Hippocampal formation (tissue), 2 donors: ENCODE data around the gene PIAS3.
"Not testable (repeated sequence)": the region's sequence is repeated elsewhere in the genome, so short reads cannot be mapped to it uniquely, and the experiment has no call there.

Source experiments
- DNase-seq, 2 donors: peaks; one replicate each; lab custom pipeline; 2025; lab: John Stamatoyannopoulos, UW

Gene PIAS3

DNA sequence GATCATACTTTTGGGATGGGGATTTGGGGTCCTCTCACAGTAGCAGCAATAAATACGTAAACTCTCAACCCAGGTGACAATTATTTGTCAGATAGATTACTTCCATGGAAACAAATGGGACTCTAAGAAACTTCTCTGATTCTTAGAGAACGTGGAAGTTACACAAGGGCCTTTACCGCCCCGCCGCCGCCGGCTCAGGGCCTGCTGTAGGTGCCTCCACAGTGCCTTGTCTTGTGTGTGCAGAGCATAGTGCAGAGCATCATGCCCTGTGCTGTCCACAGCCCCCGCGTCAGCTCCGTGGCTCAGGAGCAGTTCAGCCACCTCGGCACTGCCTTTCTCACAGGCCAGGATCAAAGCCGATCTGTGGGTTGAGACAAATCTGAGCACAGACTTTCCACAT lies 15.8 kb upstream of the PIAS3 start:
- no peak for DNase-seq

DNA sequence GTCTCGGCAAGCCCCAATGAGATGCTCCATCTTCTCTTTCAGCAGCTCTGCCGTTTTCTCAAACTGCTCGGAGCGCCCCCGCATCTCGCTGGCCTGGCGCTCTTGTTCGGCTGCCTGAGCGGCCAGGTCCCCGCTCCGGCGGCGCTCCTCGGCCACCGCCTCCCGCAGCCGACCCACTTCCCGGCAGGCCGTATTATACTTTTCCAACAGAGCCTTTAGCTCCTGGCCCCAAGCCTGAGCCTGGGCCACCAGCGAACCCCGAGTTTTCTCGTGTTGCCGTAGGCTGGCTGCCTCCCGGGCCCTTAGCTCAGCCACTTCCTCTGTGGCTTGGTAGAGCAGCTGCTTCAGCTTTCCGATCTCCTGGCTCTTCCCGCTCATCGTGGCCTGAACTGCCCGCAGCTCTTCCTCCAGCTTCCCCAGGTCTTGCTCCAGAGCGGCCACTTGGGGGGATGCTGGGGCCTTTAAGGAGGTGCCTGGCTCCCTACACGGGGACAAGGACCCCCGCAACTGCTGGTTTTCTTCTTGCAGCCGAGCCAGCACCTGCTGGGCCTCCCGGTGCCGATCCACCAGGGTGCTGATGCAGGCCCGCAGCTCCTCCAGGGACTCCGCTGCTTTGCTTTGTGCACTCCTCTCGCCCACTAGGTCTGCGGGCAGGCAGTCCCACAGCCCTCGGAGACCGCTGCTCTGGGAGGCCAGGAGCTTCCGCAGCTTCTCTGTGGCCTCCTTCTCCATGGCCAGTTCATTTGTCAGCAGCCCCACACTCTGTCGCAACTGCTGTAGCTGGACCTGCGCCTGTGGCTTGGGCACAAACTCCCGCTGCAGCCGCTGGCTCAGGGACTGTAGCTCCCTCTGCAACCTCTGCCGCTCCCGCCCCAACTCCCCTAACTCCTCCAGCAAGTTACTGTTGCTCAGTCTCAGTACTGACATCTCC lies 13.4 kb upstream of the PIAS3 start:
- peak; percentile 41 to 73 for DNase-seq

DNA sequence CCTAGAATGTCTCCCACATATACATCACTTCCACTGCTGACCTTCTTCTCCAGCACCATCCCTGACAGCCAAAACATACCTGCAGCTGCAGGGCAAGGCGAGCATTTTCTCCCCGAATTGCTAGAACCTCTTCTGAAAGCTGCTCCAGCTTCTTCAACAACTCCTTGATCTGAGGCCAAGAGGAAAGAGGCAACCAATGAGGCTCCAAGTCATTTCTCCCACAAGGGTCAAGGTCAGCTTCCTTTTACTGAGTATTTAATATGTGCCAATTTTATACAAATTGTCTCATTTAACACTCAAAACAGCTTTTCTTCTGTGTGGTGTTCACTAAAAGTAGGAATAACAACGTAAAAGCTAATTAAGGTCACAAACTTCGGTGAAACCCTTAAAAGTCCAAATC lies 9.4 kb upstream of the PIAS3 start:
- no peak for DNase-seq

DNA sequence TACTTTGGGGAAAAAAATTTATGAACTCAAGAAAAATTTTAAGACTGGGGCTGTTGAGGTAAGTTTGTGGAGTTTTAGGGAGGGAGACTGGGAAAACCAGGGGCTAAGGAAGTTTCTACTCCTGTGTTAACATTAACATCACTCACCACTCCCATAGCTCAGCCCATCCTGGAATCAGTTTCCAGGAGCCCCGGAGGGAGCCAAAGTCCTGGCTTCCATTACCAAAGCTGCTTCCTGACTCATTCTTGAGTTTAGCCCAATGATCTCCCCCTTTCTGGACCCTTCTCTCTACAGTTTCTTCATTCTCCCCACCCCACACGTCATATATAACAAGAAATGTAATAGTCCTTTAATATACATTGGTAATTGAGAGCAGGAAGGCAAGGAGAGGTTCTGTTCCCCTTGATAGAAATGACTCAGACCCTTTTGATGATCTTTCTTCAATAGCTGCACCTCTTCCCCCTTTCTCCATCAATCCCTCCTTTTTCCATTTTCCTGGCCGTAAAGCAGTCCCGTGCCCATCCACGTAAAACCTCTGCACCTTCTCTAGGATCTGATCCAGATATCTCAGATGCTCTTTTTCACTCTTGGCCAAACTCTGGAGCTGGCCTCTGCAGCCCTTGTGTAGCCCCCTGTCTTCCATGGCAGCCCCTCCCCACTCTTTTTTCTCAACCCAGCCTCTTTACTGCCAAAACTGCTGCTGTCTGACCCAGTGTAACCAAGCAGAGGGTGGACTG lies 4.6 kb upstream of the PIAS3 start:
- no peak for DNase-seq

DNA sequence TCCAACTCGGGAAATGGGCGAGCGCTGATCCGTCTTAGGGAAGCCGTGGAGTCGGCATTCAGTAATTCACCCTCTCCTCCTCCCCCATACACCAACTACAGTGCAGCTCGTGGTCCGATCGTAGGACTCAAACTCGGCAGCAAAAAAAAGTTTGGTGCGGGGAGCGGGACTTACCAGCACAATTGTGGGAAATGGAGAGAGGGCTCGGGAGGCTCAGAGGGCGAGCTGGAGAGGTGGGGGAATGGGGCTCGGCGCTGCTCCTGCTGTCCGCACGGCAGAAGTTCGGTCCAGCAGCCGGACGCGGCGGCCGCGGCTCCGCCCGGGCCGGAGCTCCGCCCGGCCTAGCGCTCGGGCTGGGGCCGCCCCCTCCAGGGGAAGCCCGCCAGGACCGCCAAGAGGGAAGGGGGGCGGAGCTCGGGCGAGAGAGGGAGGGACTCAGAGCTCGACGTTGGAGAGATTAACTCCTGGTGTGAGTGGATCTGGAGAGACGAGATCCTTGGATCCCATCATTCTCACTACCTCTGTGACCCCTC lies 676 bp upstream of the PIAS3 start:
- peak; percentile 82 to 84 for DNase-seq

DNA sequence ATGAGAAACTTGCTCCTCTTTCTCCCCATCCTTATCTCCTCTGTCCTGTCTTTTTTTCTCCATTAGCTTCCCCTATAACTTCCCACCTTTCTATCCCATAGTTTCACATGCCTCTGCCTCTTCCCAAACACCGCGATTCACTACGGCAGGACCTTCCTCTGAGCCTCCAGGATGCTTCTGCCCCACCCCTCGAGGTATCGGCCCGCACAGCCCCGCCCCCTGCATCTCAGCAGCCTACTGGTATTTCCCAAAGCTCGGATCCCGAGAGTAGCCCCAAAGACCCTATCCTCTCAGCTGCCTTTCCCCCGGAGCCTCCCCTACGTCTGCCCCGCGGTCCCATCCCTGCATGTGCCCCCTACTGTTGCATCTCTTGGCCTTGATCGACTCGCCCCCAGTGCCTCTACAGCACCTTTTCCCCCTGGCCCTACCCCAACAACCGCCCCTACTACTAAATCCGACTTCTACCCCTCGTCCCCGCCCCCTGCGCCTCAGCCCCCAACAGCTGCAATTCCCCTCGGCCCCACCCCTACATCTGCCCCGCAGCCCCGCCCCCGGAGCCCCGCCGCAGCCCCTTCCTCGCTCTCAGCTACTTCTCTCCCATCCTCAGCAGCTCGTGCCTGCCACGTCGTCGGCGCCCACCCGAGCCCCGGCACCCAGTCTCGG lies 512 bp downstream of the PIAS3 start:
- peak in 1 of 2 donors; percentile 37 for DNase-seq

DNA sequence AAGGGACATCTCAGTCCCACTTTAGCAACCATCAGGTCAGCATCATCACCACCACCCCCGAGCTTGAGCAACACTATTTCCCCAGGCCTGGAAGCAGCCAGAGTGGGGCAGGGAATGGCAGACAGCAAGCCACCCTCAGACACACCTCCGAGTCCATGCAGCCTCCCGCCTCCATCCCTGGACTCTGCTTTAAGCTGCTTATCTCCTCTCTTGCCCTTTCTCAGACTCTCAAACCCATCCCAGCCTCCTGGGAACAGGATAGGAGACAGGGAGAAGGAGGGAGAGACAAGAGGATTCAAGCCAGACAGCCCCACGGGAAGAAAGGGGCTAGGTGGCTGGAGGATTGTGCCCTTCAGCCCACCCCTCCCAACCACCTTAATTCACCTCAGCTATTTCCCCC lies 1.7 kb downstream of the PIAS3 start:
- DNase-seq: no peak

DNA sequence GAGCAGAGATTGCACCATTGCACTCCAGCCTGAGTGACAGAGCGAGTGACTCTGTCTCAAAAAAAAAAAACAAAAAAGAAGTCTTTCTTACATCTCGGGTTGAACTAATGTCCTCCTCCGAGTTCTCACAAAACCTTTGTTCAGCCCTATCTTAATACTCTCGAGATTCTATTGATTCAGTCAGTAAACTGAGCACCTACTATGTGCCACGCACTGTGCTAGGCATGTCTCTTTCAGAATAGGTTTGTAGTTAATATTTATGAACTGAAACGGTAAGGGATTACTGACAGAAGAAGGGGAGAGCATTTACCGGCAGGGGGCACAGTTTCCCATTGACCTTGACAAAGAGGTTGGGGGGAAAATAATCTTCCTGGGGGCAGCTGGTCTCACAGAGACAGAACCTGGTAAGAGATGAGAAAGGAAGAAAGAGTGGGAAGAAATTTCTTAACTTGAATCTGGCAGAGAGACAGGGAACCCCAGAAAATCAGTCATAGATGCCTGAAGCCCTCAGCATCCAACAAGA lies 3.4 kb downstream of the PIAS3 start:
- no peak for DNase-seq

DNA sequence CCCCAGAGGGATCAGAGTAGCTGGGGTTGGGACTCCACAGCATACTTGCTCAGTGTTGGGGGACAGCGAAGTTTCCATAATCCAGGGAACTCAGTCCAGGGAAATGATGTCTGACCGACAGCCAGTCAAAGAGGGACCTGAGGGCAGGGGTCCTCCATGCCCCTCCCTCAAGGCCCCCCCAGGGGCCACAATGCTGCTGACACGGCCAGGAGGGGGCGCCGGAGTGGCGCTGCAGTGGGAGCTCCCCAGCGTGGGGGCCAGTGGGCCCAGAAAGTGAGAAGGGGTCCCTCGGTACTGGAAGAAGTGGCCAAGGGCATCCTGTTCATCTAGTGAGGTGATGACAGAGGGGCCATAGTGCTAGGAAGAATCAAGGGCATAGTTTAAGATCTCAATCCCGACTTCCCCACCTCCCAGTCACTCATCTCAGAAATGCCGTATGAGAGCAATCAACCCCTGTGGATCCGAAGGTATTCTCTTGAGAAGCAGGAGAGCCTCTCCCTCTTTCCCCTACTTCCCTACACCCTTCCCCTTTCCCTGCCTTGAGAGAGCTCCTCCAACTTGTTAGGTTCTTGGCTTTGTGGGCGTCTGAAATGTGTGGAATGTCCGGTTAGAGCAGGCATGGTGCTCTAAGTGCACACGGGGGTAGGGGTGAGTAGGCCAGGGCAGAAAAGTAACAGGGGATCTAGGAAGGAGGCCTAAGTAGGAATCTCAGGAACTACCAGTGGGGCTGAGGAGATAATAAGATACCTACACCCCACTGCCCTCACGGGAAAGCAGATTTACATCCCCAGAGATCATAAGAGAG lies 9.3 kb downstream of the PIAS3 start:
- DNase-seq: no peak

DNA sequence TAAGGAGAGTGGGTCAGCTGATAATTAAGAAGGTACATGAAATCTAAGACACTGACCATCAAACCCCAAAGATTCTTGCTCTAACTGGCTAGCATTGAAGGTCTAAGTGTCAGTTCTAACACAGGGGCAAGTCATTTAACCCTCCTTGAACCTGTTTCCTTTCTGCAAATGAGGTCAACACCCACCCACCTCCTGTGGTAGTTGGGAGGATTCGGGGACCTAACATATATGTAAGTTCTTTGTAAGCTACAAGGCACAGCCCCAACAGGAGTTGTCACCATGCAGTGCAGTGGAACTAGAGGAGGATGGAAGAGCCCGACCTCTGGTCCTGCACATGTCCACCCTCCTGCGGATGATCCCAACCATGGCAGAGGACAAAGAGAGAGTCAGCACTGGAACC lies 11.1 kb downstream of the PIAS3 start:
- DNase-seq: no peak

DNA sequence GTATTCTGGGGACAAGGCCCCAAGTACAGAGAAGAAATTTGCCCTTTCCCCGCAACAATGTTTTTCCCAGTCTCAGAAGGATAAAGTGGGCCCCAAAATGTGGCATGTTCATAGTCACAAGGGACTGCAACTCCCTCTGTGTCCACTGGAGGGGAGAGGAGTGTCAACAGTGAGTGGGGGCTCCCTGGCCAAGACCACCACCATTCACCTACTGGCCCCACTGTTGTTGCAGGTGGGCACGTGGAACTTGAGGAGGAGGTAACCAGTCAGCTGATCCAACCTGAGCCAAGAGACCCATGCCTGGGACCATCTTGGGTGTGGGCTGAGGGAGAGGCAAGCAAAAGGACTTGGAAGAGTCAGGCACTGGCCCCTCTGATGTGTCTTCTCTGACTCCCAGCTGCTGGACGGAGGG lies 12.7 kb downstream of the PIAS3 start:
- DNase-seq: no peak

DNA sequence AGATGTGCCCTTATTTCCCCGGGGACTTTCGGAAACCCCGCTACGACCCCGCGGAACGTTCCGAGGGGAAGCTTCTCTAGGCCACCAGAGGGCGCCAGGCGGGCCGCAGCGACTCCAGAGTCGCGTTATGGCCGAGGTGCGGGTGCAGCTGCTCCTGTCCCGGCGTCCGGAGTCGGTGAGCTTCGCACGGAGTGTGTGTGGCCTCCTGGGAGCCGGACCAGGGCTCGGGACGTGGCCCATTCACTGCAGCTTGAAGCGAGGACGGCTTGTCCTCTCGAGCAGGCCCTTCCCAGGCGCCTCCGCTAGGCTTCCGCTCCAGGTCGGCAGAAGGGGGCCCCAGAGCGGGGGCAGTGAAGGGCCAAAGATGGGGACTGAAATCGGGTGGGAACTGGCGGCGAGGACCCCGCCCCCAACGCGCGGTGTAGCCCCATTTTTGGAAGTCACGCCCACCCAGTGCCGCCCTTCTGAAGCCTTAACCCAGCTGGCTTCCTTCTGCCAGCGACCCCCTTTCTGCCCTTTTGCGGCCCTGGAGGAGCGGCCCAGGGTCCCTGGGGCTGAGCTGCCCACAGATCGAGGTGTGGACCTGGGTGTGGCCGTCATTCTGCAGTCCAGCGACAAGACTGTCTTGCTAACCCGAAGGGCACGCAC lies 13.2 kb downstream of the PIAS3 start, which contains the start of gene NUDT17:
Gene NUDT17 (plus strand): TSS at position 117 of the 648 bp plus-strand sequence. CDS start 11 bp downstream, at position 128.
- DNase-seq: peak; percentile 51 to 57

DNA sequence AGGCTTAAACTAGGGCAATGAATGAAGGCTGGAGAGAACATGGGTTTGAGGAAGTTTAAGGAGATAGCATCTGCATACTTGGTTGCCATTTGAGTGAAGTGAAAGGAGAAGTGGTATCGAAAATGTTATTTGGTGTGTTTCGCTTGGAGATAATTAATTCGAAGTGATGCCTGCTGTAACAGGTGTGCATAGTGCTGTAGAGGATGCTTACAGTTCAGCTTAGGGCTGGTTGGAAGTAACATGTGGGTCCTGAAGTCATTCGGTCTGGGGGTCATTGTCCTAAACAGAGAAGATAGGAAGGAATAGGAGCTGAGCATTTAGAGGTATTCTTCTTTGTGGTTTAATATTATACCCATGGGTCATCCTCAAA lies 13.8 kb downstream of the PIAS3 start:
- no peak for DNase-seq

DNA sequence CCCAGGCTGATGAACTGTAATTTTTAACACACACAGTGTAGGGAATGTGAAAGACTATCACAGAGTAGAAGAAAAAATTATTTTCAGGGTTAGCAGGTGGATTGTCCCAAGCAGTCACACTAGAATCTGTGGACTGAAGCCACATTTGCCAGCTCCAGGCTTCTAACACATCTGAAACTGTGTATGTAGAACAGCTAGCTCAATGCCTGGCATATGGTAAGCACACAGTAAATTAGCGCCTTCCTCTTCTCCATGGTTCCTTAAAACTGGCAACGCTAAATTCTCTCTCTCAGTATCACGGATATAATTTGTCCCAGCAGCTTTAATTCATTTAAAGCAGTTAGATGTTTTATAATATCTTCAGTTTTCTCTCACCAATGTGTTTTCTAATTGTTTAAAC lies 15.8 kb downstream of the PIAS3 start:
- peak in 1 of 2 donors; percentile 39 for DNase-seq

DNA sequence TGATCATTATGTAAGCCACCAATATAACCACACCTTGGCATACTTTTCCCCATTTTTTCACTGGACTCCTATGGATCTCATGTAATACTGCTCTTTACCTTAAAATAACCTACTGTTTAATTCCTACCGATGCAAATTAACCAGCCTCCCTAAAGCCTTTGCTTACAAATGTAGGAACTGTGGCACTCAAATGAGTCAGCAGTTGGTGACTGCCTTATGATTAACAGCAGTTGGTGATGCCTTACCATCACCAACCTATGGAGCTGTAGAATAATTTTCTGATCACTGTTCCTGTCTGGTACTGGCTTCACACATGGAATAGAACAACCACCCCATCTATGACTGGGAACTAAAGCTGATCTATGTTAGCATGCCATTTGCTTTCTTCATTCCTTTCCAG lies 21.2 kb downstream of the PIAS3 start:
- no peak for DNase-seq

DNA sequence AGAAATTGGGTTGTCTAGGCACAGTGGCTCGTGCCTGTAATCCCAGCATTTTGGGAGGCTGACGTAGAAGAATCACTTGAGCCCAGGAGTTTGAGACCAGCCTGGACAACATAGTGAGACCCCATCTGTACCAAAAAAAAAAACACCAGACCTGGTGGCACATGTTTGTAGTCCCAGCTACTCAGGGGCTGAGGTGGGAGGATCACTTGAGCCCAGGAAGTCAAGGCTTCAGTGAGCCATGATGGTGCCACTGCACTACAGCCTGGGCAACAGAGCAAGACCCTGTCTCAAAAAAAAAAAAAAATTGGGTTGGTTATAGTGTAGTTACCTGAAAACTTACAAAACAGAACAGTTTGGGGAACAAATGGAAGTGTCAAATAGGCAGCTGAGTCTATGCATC lies 28.1 kb downstream of the PIAS3 start:
- DNase-seq: not testable (repeated sequence)

DNA sequence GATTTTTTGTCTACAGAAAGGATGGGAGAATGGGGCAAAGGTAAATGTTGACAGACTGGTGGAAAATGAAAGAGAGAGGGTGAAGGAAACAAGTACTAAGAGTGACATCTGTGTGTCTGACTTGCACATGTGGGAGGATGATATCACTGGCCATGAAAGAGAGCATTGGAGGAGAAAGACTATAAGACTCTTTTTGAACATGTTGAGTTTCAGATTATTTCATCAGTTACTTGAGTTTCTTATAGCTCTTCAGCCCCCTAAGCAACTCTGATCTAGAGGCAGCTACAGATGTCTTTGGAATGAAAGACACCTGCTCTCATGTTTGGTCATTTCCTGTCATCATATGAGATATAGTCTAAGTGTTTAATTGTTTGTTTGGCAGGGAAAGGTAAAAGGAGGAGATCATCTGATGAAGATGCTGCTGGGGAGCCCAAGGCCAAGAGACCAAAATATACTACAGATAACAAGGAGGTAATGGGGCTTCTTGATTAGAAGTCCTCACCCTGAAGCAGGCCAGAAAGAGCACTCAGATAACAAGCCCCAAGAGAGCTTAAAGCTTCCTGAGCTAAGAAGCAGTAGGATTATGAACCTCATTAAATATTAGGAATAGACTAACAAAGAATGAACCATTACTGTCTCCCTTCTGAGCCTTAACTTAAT lies 30.4 kb downstream of the PIAS3 start:
- DNase-seq: no peak

DNA sequence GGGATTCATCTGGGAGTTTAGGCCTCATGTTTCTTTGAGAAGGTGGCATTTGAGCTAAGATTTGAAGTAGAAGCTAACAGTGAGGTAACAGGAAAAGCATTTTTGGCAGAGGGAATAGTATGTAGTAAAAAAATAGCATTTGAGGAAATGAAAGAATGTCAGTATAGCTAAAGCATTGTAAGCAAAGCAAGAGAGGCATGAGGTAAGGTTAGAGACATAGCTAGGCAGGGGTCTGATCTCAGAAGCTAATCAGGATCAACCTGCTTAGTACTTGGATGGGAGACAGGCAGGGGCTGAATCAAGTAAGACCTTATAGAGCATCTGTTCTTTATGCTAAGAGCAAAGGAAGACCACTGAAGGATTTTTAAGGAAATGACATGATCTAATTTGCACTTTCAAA lies 30.9 kb downstream of the PIAS3 start:
- no peak for DNase-seq

DNA sequence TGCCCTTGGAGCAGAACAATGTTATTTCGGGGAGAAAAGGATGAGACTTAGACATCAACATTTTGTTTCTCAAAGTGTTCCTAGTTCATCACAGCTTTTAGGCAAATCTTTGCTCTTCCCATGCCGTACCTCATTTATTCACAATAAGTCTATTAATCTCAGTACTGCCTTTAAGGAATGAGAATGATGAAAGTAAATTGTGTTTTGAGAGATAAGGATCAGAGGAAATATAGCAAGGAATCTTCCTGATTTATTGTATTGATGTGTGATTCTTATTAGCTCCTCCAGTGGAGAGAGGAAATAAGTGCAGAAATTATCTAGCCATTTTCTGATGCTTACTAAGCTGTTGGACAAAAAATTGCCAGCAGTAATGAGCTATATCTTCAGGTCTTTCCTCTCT lies 32.9 kb downstream of the PIAS3 start:
- DNase-seq: no peak

DNA sequence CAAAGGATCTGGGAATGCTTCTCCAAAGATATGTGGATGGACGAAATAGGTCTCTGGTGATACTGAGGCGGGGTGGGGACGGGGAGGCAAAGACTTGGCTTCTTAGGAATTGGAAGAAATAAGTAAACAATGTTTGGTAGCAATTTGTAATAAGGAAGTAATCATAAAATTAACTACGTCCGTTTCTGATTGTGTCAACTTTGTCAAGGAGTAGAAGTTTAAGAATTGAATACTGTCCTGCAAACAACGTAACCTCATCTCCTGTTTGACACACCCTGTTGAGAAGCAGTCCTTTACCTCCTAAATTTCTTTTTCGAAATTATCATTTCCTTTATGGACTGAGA lies 34.4 kb downstream of the PIAS3 start:
- DNase-seq: no peak
